H1 (cell line): ENCODE measurements around the gene KANSL1. TPM values are rescaled to one million over a fixed set of nuclear protein-coding genes. Genes with fewer than 3 reads are reported as not detected.

Source experiments
- CTCF ChIA-PET: fragments of 300-600 bp; sonication (Branson Sonifier 250); formaldehyde crosslinking; loops from one replicate; lab custom pipeline; 2021; ENCODE audit not compliant: partially characterized antibody; lab: Charles Lee
- POLR2A ChIA-PET: fragments of 300-600 bp; sonication (Branson Sonifier 250); formaldehyde crosslinking; loops from one replicate; lab custom pipeline; 2021; ENCODE audit warnings: inconsistent platforms; ENCODE audit not compliant: partially characterized antibody; lab: Charles Lee
- DNase-seq, 2 experiments: peaks; one replicate each; pipeline versions ENCODE4 v3.0.0 to v3.0.0-alpha.2; 2010 to 2022; ENCODE audit warnings: low spot score in 2 of 2, low read depth in 1 of 2, mixed read lengths in 1 of 2
- FAIRE-seq: peaks from 2 replicates; lab custom pipeline; 2011; peaks lifted over from hg19 to GRCh38; lab: Jason Lieb, UNC
- H2AFZ ChIP-seq: 2 replicates; pipeline ENCODE4 v1.8.1; 2012; ENCODE audit warnings: low read length, inconsistent platforms
- H2AK5ac ChIP-seq: 2 replicates; pipeline ENCODE4 v1.6.1; 2013; ENCODE audit warnings: low read depth, low read length
- H2BK120ac ChIP-seq: replicated peaks from 2 replicates; pipeline ENCODE3; 2013; ENCODE audit warnings: low read depth, low read length, inconsistent platforms
- H2BK12ac ChIP-seq: 2 replicates; pipeline ENCODE4 v1.6.1; 2013; ENCODE audit warnings: low read depth, low read length
- H2BK15ac ChIP-seq: 2 replicates; pipeline ENCODE4 v1.6.1; 2013; ENCODE audit warnings: low read length
- H2BK20ac ChIP-seq: 2 replicates; pipeline ENCODE4 v1.6.1; 2013; ENCODE audit warnings: low read length
- H2BK5ac ChIP-seq: 2 replicates; pipeline ENCODE4 v1.6.1; 2013; ENCODE audit warnings: low read depth, low read length
- H3K14ac ChIP-seq: 2 replicates; pipeline ENCODE4 v1.6.1; 2013; ENCODE audit warnings: inconsistent platforms; ENCODE audit not compliant: insufficient read length
- H3K18ac ChIP-seq: 2 replicates; pipeline ENCODE4 v1.6.1; 2013; ENCODE audit warnings: low read length; ENCODE audit errors: extremely low read depth
- H3K23ac ChIP-seq: 2 replicates; pipeline ENCODE4 v1.6.1; 2013; ENCODE audit warnings: inconsistent platforms; ENCODE audit not compliant: insufficient read length
- H3K23me2 ChIP-seq: 2 replicates; pipeline ENCODE4 v1.6.1; 2013; ENCODE audit warnings: low read depth, low read length
- H3K27ac ChIP-seq: 2 replicates; pipeline ENCODE4 v1.6.1; 2011; ENCODE audit warnings: low read depth, low read length, inconsistent platforms
- H3K27me3 ChIP-seq, 4 experiments: replicated peaks in 1 of 4; 1 replicate in 1 of 4; 2 replicates in 3 of 4; pipeline versions ENCODE4 v1.6.1 to v1.8.1; 2011 to 2013; ENCODE audit warnings: low read length in 3 of 4, mild to moderate bottlenecking in 3 of 4, inconsistent platforms in 2 of 4, mixed read lengths in 2 of 4, moderate library complexity in 1 of 4; ENCODE audit not compliant: control insufficient read depth in 3 of 4, insufficient read depth in 3 of 4; ENCODE audit errors: extremely low read depth in 1 of 4
- H3K36me3 ChIP-seq, 4 experiments: 2 replicates each; pipeline versions ENCODE4 v1.6.1 to v1.8.1; 2011 to 2013; ENCODE audit warnings: mild to moderate bottlenecking in 4 of 4, low read length in 3 of 4, moderate library complexity in 2 of 4, control low read depth in 1 of 4, inconsistent platforms in 1 of 4; ENCODE audit not compliant: insufficient read depth in 4 of 4, control insufficient read depth in 2 of 4
- H3K4ac ChIP-seq: replicated peaks from 2 replicates; pipeline ENCODE3; 2013; ENCODE audit warnings: low read length, low read depth, mixed read lengths, inconsistent platforms; ENCODE audit not compliant: insufficient read length
- H3K4me1 ChIP-seq, 4 experiments: replicated peaks in 1 of 4; 1 replicate in 1 of 4; 2 replicates in 3 of 4; pipeline versions ENCODE4 v1.6.1 to v1.8.1; 2011 to 2013; ENCODE audit warnings: low read length in 3 of 4, inconsistent platforms in 2 of 4, mixed read lengths in 1 of 4; ENCODE audit not compliant: insufficient read depth in 4 of 4, control insufficient read depth in 3 of 4
- H3K4me2 ChIP-seq, 2 experiments: 2 replicates each; pipeline versions ENCODE4 v1.6.1 to v1.8.1; 2011 to 2013; ENCODE audit warnings: low read depth in 2 of 2, low read length in 2 of 2, control low read depth in 1 of 2, inconsistent platforms in 1 of 2, mild to moderate bottlenecking in 1 of 2; ENCODE audit not compliant: insufficient read depth in 1 of 2
- H3K4me3 ChIP-seq, 4 experiments: fragments of 200-600, 300-600 bp in 1 of 4; sonication (generic), shearing (Covaris generic), sonication (Bioruptor Twin) in 1 of 4; 2 replicates each; pipeline versions ENCODE4 v1.5.1 to v1.8.1; 2011 to 2016; ENCODE audit warnings: low read length in 4 of 4, low read depth in 3 of 4, control low read depth in 2 of 4, inconsistent platforms in 2 of 4, mild to moderate bottlenecking in 2 of 4, mixed read lengths in 1 of 4, moderate library complexity in 1 of 4; ENCODE audit not compliant: insufficient read depth in 2 of 4; ENCODE audit errors: extremely low read depth in 1 of 4
- H3K56ac ChIP-seq: replicated peaks from 2 replicates; pipeline ENCODE3; 2013; ENCODE audit warnings: low read depth, mild to moderate bottlenecking, mixed read lengths, low read length, inconsistent platforms; ENCODE audit not compliant: insufficient read length
- H3K79me1 ChIP-seq: 2 replicates; pipeline ENCODE4 v1.6.1; 2013; ENCODE audit warnings: low read depth, low read length, control low read depth
- H3K79me2 ChIP-seq, 2 experiments: 2 replicates each; pipeline versions ENCODE4 v1.6.1 to v1.8.1; 2012 to 2013; ENCODE audit warnings: low read length in 2 of 2, mild to moderate bottlenecking in 2 of 2, inconsistent platforms in 1 of 2; ENCODE audit not compliant: insufficient read depth in 2 of 2, control insufficient read depth in 1 of 2
- H3K9ac ChIP-seq, 4 experiments: replicated peaks in 1 of 4; 1 replicate in 1 of 4; 2 replicates in 3 of 4; pipeline versions ENCODE4 v1.6.1 to v1.8.1; 2011 to 2013; ENCODE audit warnings: low read depth in 3 of 4, low read length in 3 of 4, control low read depth in 2 of 4, mild to moderate bottlenecking in 2 of 4, moderate library complexity in 2 of 4, inconsistent platforms in 1 of 4; ENCODE audit errors: extremely low read depth in 1 of 4
- H3K9me3 ChIP-seq, 2 experiments: 2 replicates each; pipeline versions ENCODE4 v1.6.1 to v1.8.1; 2012 to 2013; ENCODE audit warnings: mild to moderate bottlenecking in 2 of 2, moderate library complexity in 2 of 2, control low read depth in 1 of 2, inconsistent platforms in 1 of 2, low read depth in 1 of 2, low read length in 1 of 2, mixed read lengths in 1 of 2; ENCODE audit not compliant: insufficient read depth in 2 of 2
- H4K20me1 ChIP-seq, 2 experiments: replicated peaks in 1 of 2; 2 replicates each; pipeline versions ENCODE3 to v1.8.1; 2011 to 2013; ENCODE audit warnings: inconsistent platforms in 2 of 2, low read length in 2 of 2, mild to moderate bottlenecking in 1 of 2; ENCODE audit not compliant: insufficient read depth in 2 of 2, control insufficient read depth in 1 of 2
- H4K5ac ChIP-seq: 2 replicates; pipeline ENCODE4 v1.6.1; 2013; ENCODE audit warnings: low read length, low read depth, mixed read lengths, inconsistent platforms; ENCODE audit not compliant: insufficient read length
- H4K8ac ChIP-seq: 2 replicates; pipeline ENCODE4 v1.8.0; 2013; ENCODE audit warnings: mild to moderate bottlenecking, moderate library complexity, low read length, inconsistent platforms; ENCODE audit not compliant: insufficient read depth; ENCODE audit errors: extremely low read depth
- H4K91ac ChIP-seq: replicated peaks from 2 replicates; pipeline ENCODE3; 2013; ENCODE audit warnings: low read length, mixed read lengths, inconsistent platforms; ENCODE audit not compliant: insufficient read length
- ASH2L ChIP-seq: fragments of 200-600, 300-600 bp; sonication (generic); IDR thresholded peaks from one replicate; pipeline ENCODE4 v1.7.1; 2017; ENCODE audit warnings: low read length
- CHD2 ChIP-seq: IDR thresholded peaks from 2 replicates; pipeline ENCODE4 v1.6.1; 2012; ENCODE audit warnings: low read length, improper control_type of control experiment
- EGR1 ChIP-seq: IDR thresholded peaks from 2 replicates; pipeline ENCODE4 v1.6.1; 2011; ENCODE audit warnings: low read depth, low read length, borderline replicate concordance
- JUN ChIP-seq: IDR thresholded peaks from 2 replicates; pipeline ENCODE4 v1.6.1; 2011; ENCODE audit warnings: low read depth, mild to moderate bottlenecking, improper control_type of control experiment, low read length
- MAX ChIP-seq: IDR thresholded peaks from 2 replicates; pipeline ENCODE4 v1.6.1; 2012; ENCODE audit warnings: inconsistent platforms
- TCF12 ChIP-seq: IDR thresholded peaks from 2 replicates; pipeline ENCODE4 v1.6.1; 2011; ENCODE audit warnings: low read depth, mild to moderate bottlenecking, low read length
- WGBS, 2 experiments: shearing (Covaris generic) in 1 of 2; methylation state at CpG; one replicate each; pipeline versions ENCODE4 v1.1.6 to v1.1.7; 2013 to 2015; ENCODE audit warnings: low lambda C conversion rate in 2 of 2, mixed read lengths in 2 of 2, inconsistent platforms in 1 of 2, low coverage in 1 of 2, missing lambda C conversion rate in 1 of 2; ENCODE audit not compliant: insufficient replicate concordance in 2 of 2, insufficient coverage in 1 of 2, insufficient read length in 1 of 2; ENCODE audit errors: extremely low coverage in 1 of 2, missing lambda C conversion rate in 1 of 2; 5-methylcytosine and 5-hydroxymethylcytosine counted together
- polyA plus RNA-seq, 7 experiments: library from polyadenylated mRNA; depleted of rRNA in 3 of 7; stranded (reverse) in 5 of 7; unstranded in 2 of 7; fragments of >200 nt in 5 of 7; fragments of 200-250 nt in 2 of 7; gene quantifications; 1 replicate in 5 of 7; 2 replicates in 1 of 7; 4 replicates in 1 of 7; pipeline versions ENCODE4 v1.2.1 to v1.2.3, GENCODE V29; 2011 to 2013; ENCODE audit warnings: missing spikeins in 2 of 7, mixed read lengths in 2 of 7
- total RNA-seq: library from RNA; stranded (reverse); fragmentation: NEBNext Ultra II Directional; extraction: Animal tissue kit (Norgen Biotek cat#: 25700); gene quantifications from 2 replicates; pipeline ENCODE4 v1.2.1, GENCODE V29; 2021
- TF ChIP-seq, protein P1 (sequence below): IDR thresholded peaks from 2 replicates; pipeline ENCODE4 v1.6.1; 2012; ENCODE audit warnings: low read length, inconsistent platforms
- TF ChIP-seq, protein P2 (sequence below): IDR thresholded peaks from 2 replicates; pipeline ENCODE4 v1.6.1; 2011; ENCODE audit warnings: low read length, improper control_type of control experiment

KANSL1 gene
- total and polyA plus RNA-seq, 2 of the 8 experiments (the other 6 are each of a cell fraction or from before 2014, with no cell fraction given) = 34.0 to 128 TPM

DNA sequence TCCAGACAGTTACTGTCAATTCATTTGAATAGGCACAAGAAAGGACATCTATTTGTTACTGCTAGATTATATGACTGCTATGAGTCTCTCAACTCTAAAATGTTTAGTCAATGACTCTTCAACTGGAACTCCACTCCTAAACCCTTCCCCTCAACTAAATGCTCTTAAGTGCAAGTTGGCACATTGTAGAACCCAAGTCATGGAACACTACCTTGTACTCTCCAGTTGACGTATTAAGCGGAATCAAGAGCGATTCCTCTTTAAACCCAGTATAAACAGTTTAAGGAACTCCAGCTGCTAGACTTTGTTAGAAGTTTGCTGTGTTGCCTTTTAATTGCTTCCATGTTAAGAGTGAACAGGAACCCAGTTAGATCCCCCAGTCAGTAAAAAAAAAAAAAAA lies 149.6 kb downstream of the KANSL1 start:
- ChIA-PET POLR2A (interaction anchor here (0.7 to 1.9 kb wide), 2 partner anchors 16 to 461 kb away, joined by 3 to 8 read pairs; no protein-coding TSS in a partner anchor), CTCF (interaction anchor here (0.8 to 6.2 kb wide), 18 partner anchors 8 to 234 kb away, joined by 3 to 56 read pairs (median 8); partner anchors contain the start of gene KANSL1)
- H4K5ac ChIP-seq = no peak overlapping the region
- no peak overlapping the region for H3K14ac ChIP-seq
- H3K36me3 ChIP-seq = peaks cover 27 to 67% (median 45%) of the 10 kb centered on the region in 4 experiments
- no peak overlapping the region for H3K9ac ChIP-seq
- 93% methylated on average over 3 of the region's 3 CpGs; no CpG with 5 or more reads in 1 of the 2 experiments for WGBS, 2 experiments
- H2BK15ac ChIP-seq = no peak overlapping the region
- H3K4me2 ChIP-seq = no peak overlapping the region
- no peaks in the 10 kb centered on the region for H3K9me3 ChIP-seq
- H3K23ac ChIP-seq = no peak overlapping the region
- no peak overlapping the region for H2BK12ac ChIP-seq
- no peak overlapping the region for H2BK20ac ChIP-seq
- H3K79me2 ChIP-seq = peaks cover 0 to 12% of the 10 kb centered on the region in 2 experiments; a peak in 1 of 4 replicates
- no peak overlapping the region for H3K27ac ChIP-seq
- H4K91ac ChIP-seq = no peak overlapping the region
- no peak overlapping the region for H2BK5ac ChIP-seq
- no peak overlapping the region for H2AFZ ChIP-seq
- no peaks in the 10 kb centered on the region for H3K23me2 ChIP-seq
- TF ChIP-seq CHD2 (no peak), JUN (no peak), TCF12 (no peak), MAX (no peak), ASH2L (no peak), EGR1 (no peak)
- TF ChIP-seq, protein P1, sequence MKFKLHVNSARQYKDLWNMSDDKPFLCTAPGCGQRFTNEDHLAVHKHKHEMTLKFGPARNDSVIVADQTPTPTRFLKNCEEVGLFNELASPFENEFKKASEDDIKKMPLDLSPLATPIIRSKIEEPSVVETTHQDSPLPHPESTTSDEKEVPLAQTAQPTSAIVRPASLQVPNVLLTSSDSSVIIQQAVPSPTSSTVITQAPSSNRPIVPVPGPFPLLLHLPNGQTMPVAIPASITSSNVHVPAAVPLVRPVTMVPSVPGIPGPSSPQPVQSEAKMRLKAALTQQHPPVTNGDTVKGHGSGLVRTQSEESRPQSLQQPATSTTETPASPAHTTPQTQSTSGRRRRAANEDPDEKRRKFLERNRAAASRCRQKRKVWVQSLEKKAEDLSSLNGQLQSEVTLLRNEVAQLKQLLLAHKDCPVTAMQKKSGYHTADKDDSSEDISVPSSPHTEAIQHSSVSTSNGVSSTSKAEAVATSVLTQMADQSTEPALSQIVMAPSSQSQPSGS = no peak
- TF ChIP-seq, protein P2, sequence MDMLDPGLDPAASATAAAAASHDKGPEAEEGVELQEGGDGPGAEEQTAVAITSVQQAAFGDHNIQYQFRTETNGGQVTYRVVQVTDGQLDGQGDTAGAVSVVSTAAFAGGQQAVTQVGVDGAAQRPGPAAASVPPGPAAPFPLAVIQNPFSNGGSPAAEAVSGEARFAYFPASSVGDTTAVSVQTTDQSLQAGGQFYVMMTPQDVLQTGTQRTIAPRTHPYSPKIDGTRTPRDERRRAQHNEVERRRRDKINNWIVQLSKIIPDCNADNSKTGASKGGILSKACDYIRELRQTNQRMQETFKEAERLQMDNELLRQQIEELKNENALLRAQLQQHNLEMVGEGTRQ = no peak
- no peak overlapping the region for H3K18ac ChIP-seq
- H4K20me1 ChIP-seq = peaks cover 0 to 7% of the 10 kb centered on the region in 2 experiments
- no peak overlapping the region for H3K4me3 ChIP-seq
- no peak overlapping the region for H3K56ac ChIP-seq
- FAIRE-seq = no peak
- no peaks in the 10 kb centered on the region; the same call in 1 of the 2 replicates for H3K79me1 ChIP-seq
- no peak overlapping the region for H2BK120ac ChIP-seq
- H3K27me3 ChIP-seq = no peaks in the 10 kb centered on the region
- no peaks in the 10 kb centered on the region for H3K4me1 ChIP-seq
- H2AK5ac ChIP-seq = no peak overlapping the region
- H3K4ac ChIP-seq = no peak overlapping the region
- no peak overlapping the region for H4K8ac ChIP-seq
- no peak for DNase-seq
